ENCODE measurements around the gene BID.

DNA sequence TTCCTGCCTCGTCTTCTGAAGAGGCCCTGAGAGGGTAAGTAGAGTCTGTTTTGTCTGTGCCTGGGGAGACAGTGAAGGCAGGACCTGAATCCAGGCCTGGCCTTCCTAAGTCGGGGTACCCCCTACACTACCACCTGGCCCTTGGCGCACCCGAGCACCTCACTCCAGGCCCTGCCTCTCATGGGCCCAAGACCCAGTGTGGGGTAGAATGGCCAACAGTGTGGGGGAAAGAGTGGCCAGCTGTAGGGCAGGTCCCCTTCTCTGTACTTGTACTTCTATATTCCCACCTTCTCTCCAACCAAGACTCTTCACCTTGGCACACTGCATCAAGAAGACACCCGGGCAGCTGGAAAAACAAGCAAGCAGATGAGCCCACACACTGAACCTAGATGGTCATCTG, 22.4 kb upstream of the BID start:
- TF ChIP-seq POLR2A (IDR thresholded peaks at IDR 0.05; ENCODE audit: low read depth, low read length) (no peak), TAF1 (IDR thresholded peaks at IDR 0.05; ENCODE audit: borderline replicate concordance, low read depth, low read length) (no peak)

Data from GM12892 (cell line).